ENCODE data around the gene RNF182.

DNA sequence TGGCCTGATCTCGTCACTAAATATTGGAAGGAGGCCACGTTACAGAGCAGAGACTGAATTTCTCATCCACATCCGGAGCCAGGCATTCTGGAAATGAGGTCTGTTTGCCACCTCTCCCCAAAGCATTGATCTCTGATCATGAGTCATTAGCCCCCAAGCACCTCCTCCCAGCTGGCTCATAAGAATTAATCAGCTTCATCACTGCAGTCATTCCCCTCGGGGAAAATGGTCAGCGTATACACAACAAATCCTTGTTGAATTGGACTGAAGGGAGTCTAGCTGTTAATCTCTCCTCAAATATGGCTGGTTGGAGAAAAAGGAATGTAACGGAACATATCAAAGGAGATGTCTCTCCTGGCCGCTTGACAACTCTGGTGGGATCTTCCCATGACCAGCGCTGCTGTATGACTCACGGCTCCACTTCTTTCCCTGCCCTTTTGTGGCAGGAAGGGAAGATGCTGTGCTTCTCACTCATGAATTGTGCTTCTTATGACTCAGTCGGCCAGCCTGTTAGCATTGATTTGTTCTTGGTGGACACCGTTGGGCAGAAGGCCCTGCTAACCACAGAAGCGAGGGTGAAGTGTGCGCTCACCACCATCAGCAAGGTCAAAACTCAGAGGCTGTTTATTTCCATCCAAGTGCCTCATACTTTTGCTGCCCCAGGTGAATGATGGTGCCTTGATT, 76.7 kb downstream of the RNF182 start:
- TF ChIP-seq, protein P1, sequence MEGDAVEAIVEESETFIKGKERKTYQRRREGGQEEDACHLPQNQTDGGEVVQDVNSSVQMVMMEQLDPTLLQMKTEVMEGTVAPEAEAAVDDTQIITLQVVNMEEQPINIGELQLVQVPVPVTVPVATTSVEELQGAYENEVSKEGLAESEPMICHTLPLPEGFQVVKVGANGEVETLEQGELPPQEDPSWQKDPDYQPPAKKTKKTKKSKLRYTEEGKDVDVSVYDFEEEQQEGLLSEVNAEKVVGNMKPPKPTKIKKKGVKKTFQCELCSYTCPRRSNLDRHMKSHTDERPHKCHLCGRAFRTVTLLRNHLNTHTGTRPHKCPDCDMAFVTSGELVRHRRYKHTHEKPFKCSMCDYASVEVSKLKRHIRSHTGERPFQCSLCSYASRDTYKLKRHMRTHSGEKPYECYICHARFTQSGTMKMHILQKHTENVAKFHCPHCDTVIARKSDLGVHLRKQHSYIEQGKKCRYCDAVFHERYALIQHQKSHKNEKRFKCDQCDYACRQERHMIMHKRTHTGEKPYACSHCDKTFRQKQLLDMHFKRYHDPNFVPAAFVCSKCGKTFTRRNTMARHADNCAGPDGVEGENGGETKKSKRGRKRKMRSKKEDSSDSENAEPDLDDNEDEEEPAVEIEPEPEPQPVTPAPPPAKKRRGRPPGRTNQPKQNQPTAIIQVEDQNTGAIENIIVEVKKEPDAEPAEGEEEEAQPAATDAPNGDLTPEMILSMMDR (IDR thresholded peaks at IDR 0.05; ENCODE audit: low read depth, low read length): no peak
- no peak for TF ChIP-seq EZH2phosphoT487 (IDR thresholded peaks at IDR 0.05; ENCODE audit: low read depth)

Data from OCI-LY3 (cell line).